ENCODE data around the gene PLG.

Gene PLG

GRCh38 chr6:160690458-160690857 lies 11.6 kb upstream of the PLG start (continued):
- TF ChIP-seq ZNF518A (tag by site-specific recombination; conservative IDR thresholded peaks at IDR 0.05; ENCODE audit: low read depth) = no peak
- no peak for TF ChIP-seq ZNF157 (tag by site-specific recombination; IDR thresholded peaks at IDR 0.05)
- no peak for TF ChIP-seq ZNF626 (tag by site-specific recombination; IDR thresholded peaks at IDR 0.05)

- H3K4me3 ChIP-seq (ENCODE audit: low read depth, low read length) = no peak overlapping the region
- no peaks in the 10 kb centered on the region for H3K4me1 ChIP-seq (ENCODE audit: control insufficient read depth, insufficient read depth, low read length)
- H3K9me3 ChIP-seq (ENCODE audit: control insufficient read depth, insufficient read depth, low read depth, low read length) = no peaks in the 10 kb centered on the region
- POLR2A ChIA-PET = no interaction called here
- no peaks in the 10 kb centered on the region for H3K36me3 ChIP-seq (ENCODE audit: control insufficient read depth in 2 of 2, insufficient read depth in 1 of 2, low read length in 2 of 2)
- H3K27ac ChIP-seq (ENCODE audit: extremely low read depth, low read depth, low read length) = no peak overlapping the region
- CTCF ChIA-PET = interaction anchor here (0.9 kb wide), 1 partner anchor 59 kb away, joined by 3 read pairs; no protein-coding TSS in a partner anchor
- TF ChIP-seq ZNF571 (tag by site-specific recombination; IDR thresholded peaks at IDR 0.05) (no peak), ZNF350 (tag by site-specific recombination; IDR thresholded peaks at IDR 0.05) (no peak), ZFP37 (tag by site-specific recombination; IDR thresholded peaks at IDR 0.05) (no peak), ZNF529 (tag by site-specific recombination; IDR thresholded peaks at IDR 0.05; ENCODE audit: insufficient replicate concordance) (no peak), ZNF426 (tag by site-specific recombination; IDR thresholded peaks at IDR 0.05) (no peak), ZNF223 (tag by site-specific recombination; IDR thresholded peaks at IDR 0.05) (no peak), ZNF660 (tag by site-specific recombination; IDR thresholded peaks at IDR 0.05) (no peak), ZNF24 (tag by site-specific recombination; IDR thresholded peaks at IDR 0.05) (no peak), ZNF174 (tag by site-specific recombination; IDR thresholded peaks at IDR 0.05) (no peak), PRDM1 (tag by site-specific recombination; IDR thresholded peaks at IDR 0.05) (no peak), ZNF518A (tag by site-specific recombination; conservative IDR thresholded peaks at IDR 0.05; ENCODE audit: low read depth) (no peak), IKZF3 (tag by site-specific recombination; IDR thresholded peaks at IDR 0.05) (no peak), ZNF747 (tag by site-specific recombination; IDR thresholded peaks at IDR 0.05) (no peak), ZNF354C (tag by site-specific recombination; IDR thresholded peaks at IDR 0.05; ENCODE audit: borderline replicate concordance, low read depth) (no peak), ZNF10 (tag by site-specific recombination; IDR thresholded peaks at IDR 0.05) (no peak), ZNF624 (tag by site-specific recombination; IDR thresholded peaks at IDR 0.05) (no peak), ZNF202 (tag by site-specific recombination; IDR thresholded peaks at IDR 0.05; ENCODE audit: borderline replicate concordance) (no peak), KLF7 (tag by site-specific recombination; IDR thresholded peaks at IDR 0.05; ENCODE audit: borderline replicate concordance) (no peak)
- TF ChIP-seq, protein P1, sequence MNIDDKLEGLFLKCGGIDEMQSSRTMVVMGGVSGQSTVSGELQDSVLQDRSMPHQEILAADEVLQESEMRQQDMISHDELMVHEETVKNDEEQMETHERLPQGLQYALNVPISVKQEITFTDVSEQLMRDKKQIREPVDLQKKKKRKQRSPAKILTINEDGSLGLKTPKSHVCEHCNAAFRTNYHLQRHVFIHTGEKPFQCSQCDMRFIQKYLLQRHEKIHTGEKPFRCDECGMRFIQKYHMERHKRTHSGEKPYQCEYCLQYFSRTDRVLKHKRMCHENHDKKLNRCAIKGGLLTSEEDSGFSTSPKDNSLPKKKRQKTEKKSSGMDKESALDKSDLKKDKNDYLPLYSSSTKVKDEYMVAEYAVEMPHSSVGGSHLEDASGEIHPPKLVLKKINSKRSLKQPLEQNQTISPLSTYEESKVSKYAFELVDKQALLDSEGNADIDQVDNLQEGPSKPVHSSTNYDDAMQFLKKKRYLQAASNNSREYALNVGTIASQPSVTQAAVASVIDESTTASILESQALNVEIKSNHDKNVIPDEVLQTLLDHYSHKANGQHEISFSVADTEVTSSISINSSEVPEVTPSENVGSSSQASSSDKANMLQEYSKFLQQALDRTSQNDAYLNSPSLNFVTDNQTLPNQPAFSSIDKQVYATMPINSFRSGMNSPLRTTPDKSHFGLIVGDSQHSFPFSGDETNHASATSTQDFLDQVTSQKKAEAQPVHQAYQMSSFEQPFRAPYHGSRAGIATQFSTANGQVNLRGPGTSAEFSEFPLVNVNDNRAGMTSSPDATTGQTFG (tag by site-specific recombination; IDR thresholded peaks at IDR 0.05; ENCODE audit: borderline replicate concordance) = no peak
Measured at GRCh38 chr6:160691617-160692016, 10.4 kb upstream of the PLG start.
